Upper lobe of right lung (tissue), 1 donor: ENCODE measurements around the gene STPG4. TPM values are rescaled to one million over a fixed set of nuclear protein-coding genes. Genes with fewer than 3 reads are reported as not detected.

Experiments used
- ATAC-seq: fragments of 200-7000 bp; cut with Tn5 transposase; one replicate; pipeline ENCODE4 v1.9.1; 2020; ENCODE audit warnings: mild to moderate bottlenecking, moderate library complexity
- DNase-seq: peaks from one replicate; pipeline ENCODE4 v3.0.0-alpha.2; 2020
- H3K27ac ChIP-seq: fragments of 200-600 bp; one replicate; pipeline ENCODE4 v1.8.0; 2022
- H3K27me3 ChIP-seq: fragments of 200-600 bp; one replicate; pipeline ENCODE4 v1.8.0; 2022; ENCODE audit warnings: mild to moderate bottlenecking
- H3K36me3 ChIP-seq: fragments of 200-600 bp; one replicate; pipeline ENCODE4 v1.8.0; 2022
- H3K4me1 ChIP-seq: fragments of 200-600 bp; one replicate; pipeline ENCODE4 v1.8.0; 2022
- H3K4me3 ChIP-seq: fragments of 200-600 bp; one replicate; pipeline ENCODE4 v1.8.0; 2022; ENCODE audit warnings: mild to moderate bottlenecking
- H3K9me3 ChIP-seq: fragments of 200-600 bp; one replicate; pipeline ENCODE4 v1.8.0; 2022
- CTCF ChIP-seq: fragments of 200-600 bp; IDR thresholded peaks from one replicate; pipeline ENCODE4 v1.8.0; 2022; ENCODE audit warnings: antibody characterized with exemption
- intact Hi-C: fragments of 100-400 bp; cut with DNase I; formaldehyde crosslinking; loops from one replicate; pipeline ENCODE4 v1.11.0; 2022
- total RNA-seq: library from RNA; stranded (reverse); fragmentation: NEBNext Ultra II Directional; extraction: Animal tissue kit (Norgen Biotek cat#: 25700); gene quantifications from one replicate; pipeline ENCODE4 v1.2.1, GENCODE V29; 2021
- donor health status: DM: no; HTN: yes; CAD: no; lungs with severe emphysema.

STPG4 gene
- total RNA-seq, 1 donor from 2014 or later = not detected

GRCh38 chr2:47056374-47056773, 98.7 kb downstream of the STPG4 start:
- DNase-seq = no peak
- Histone ChIP-seq H3K9me3 (no peaks in the 10 kb centered on the region), H3K27me3 (no peaks in the 10 kb centered on the region), H3K27ac (peak overlapping the region; percentile 84), H3K36me3 (peaks cover 25% of the 10 kb centered on the region), H3K4me1 (peaks cover 42% of the 10 kb centered on the region), H3K4me3 (no peak overlapping the region)
- TF ChIP-seq CTCF = no peak
- intact Hi-C loops = no loop called here
- ATAC-seq = no peak

- DNase-seq (no peak), ATAC-seq (no peak)
- Histone ChIP-seq H3K27me3 (no peaks in the 10 kb centered on the region), H3K4me3 (no peak overlapping the region), H3K4me1 (peaks cover 41% of the 10 kb centered on the region), H3K27ac (peak overlapping the region; percentile 84), H3K9me3 (no peaks in the 10 kb centered on the region), H3K36me3 (peaks cover 33% of the 10 kb centered on the region)
- intact Hi-C loops = no loop called here
- TF ChIP-seq CTCF = no peak
Observed at GRCh38 chr2:47054868-47055267, 100.2 kb downstream of the STPG4 start.

GRCh38 chr2:47054036-47054555, 101.0 kb downstream of the STPG4 start:
- no peak overlapping the region for H3K27ac ChIP-seq
- TF ChIP-seq CTCF = no peak
- DNase-seq (no peak), ATAC-seq (no peak)
- H3K4me3 ChIP-seq = no peak overlapping the region
- intact Hi-C loops = no loop called here
- no peaks in the 10 kb centered on the region for H3K9me3 ChIP-seq
- H3K27me3 ChIP-seq = no peaks in the 10 kb centered on the region
- H3K4me1 ChIP-seq = peaks cover 34% of the 10 kb centered on the region
- peaks cover 35% of the 10 kb centered on the region for H3K36me3 ChIP-seq

GRCh38 chr2:47052847-47053246, 102.3 kb downstream of the STPG4 start:
- DNase-seq (no peak), ATAC-seq (no peak)
- H3K4me3 ChIP-seq = no peak overlapping the region
- H3K27ac ChIP-seq = no peak overlapping the region
- peaks cover 22% of the 10 kb centered on the region for H3K4me1 ChIP-seq
- no peaks in the 10 kb centered on the region for H3K27me3 ChIP-seq
- H3K9me3 ChIP-seq = no peaks in the 10 kb centered on the region
- intact Hi-C loops = no loop called here
- H3K36me3 ChIP-seq = peaks cover 37% of the 10 kb centered on the region
- TF ChIP-seq CTCF = no peak

GRCh38 chr2:47051562-47051961, 103.5 kb downstream of the STPG4 start:
- TF ChIP-seq CTCF = no peak
- Histone ChIP-seq H3K27ac (no peak overlapping the region), H3K4me1 (peaks cover 9% of the 10 kb centered on the region), H3K9me3 (no peaks in the 10 kb centered on the region), H3K27me3 (no peaks in the 10 kb centered on the region), H3K4me3 (no peak overlapping the region), H3K36me3 (peaks cover 50% of the 10 kb centered on the region)
- no peak for DNase-seq
- no peak for ATAC-seq
- intact Hi-C loops = no loop called here

- H3K36me3 ChIP-seq = peaks cover 58% of the 10 kb centered on the region
- no peak for ATAC-seq
Observed at GRCh38 chr2:47050762-47051161, 104.3 kb downstream of the STPG4 start.

More at GRCh38 chr2:47050762-47051161, 104.3 kb downstream of the STPG4 start:
- Histone ChIP-seq H3K27ac (no peak overlapping the region), H3K9me3 (no peaks in the 10 kb centered on the region), H3K27me3 (no peaks in the 10 kb centered on the region), H3K4me1 (peaks cover under 1% of the 10 kb centered on the region), H3K4me3 (no peak overlapping the region)
- no peak for TF ChIP-seq CTCF
- intact Hi-C loops = no loop called here
- no peak for DNase-seq
